ENCODE measurements around the gene PCDHGB3. TPM values are rescaled to one million over a fixed set of nuclear protein-coding genes. Genes with fewer than 3 reads are reported as not detected.
"Not testable (repeated sequence)": the region's sequence is repeated elsewhere in the genome, so short reads cannot be mapped to it uniquely, and the experiment has no call there.

The PCDHGB3 gene
- total RNA-seq, 1 experiment from 2014 or later, result 0.49 TPM

DNA sequence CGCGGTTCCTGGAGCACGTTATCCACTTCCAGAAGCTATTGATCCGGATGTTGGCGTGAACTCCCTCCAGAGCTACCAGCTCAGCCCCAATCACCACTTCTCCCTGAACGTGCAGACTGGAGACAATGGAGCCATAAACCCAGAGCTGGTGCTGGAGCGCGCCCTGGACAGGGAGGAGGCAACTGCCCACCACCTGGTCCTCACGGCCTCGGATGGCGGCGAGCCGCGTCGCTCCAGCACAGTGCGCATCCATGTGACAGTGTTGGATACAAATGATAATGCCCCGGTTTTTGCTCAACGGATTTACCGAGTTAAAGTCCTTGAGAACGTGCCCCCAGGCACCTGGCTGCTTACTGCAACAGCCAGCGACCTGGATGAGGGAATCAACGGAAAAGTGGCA, 33.3 kb downstream of the PCDHGB3 start:
- in situ Hi-C loops (cut with HindIII; ENCODE audit: low pct_unique_long_range_greater_than_20kb, low sequenced_read_pairs) (no loop called here), intact Hi-C loops (cut with micrococcal nuclease; ENCODE audit: unreplicated experiment) (no loop called here)
- no peaks in the 10 kb centered on the region for H3K27me3 ChIP-seq (ENCODE audit: control insufficient read depth, insufficient read depth, low read length)
- no peaks in the 10 kb centered on the region for H3K36me3 ChIP-seq (ENCODE audit: control insufficient read depth, insufficient read depth, low read length)
- H3K27ac ChIP-seq (ENCODE audit: low read length), result no peak overlapping the region
- no peak for DNase-seq (ENCODE audit: low read depth, low spot score)
- H3K9me3 ChIP-seq (ENCODE audit: control insufficient read depth, insufficient read depth, low read depth, low read length), result no peaks in the 10 kb centered on the region
- H3K4me1 ChIP-seq (ENCODE audit: control insufficient read depth, insufficient read depth, low read length), result no peaks in the 10 kb centered on the region
- H3K4me3 ChIP-seq (ENCODE audit: low read depth in 2 of 2, low read length in 2 of 2), result no peak overlapping the region
- no peak for ATAC-seq
- BruUV-seq (replicated peaks), result no TSS peak
- CTCF ChIA-PET, result interaction anchor here (0.7 to 0.8 kb wide), 2 partner anchors 10 to 92 kb away, joined by 3 read pairs; no protein-coding TSS in a partner anchor
- POLR2A ChIA-PET, result no interaction called here
- TF ChIP-seq, protein P1, sequence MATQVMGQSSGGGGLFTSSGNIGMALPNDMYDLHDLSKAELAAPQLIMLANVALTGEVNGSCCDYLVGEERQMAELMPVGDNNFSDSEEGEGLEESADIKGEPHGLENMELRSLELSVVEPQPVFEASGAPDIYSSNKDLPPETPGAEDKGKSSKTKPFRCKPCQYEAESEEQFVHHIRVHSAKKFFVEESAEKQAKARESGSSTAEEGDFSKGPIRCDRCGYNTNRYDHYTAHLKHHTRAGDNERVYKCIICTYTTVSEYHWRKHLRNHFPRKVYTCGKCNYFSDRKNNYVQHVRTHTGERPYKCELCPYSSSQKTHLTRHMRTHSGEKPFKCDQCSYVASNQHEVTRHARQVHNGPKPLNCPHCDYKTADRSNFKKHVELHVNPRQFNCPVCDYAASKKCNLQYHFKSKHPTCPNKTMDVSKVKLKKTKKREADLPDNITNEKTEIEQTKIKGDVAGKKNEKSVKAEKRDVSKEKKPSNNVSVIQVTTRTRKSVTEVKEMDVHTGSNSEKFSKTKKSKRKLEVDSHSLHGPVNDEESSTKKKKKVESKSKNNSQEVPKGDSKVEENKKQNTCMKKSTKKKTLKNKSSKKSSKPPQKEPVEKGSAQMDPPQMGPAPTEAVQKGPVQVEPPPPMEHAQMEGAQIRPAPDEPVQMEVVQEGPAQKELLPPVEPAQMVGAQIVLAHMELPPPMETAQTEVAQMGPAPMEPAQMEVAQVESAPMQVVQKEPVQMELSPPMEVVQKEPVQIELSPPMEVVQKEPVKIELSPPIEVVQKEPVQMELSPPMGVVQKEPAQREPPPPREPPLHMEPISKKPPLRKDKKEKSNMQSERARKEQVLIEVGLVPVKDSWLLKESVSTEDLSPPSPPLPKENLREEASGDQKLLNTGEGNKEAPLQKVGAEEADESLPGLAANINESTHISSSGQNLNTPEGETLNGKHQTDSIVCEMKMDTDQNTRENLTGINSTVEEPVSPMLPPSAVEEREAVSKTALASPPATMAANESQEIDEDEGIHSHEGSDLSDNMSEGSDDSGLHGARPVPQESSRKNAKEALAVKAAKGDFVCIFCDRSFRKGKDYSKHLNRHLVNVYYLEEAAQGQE (IDR thresholded peaks at IDR 0.05; ENCODE audit: insufficient read depth in 1 of 2, low read depth in 2 of 2, low read length in 1 of 2), result no peak
- TF ChIP-seq SIN3A (IDR thresholded peaks at IDR 0.05; ENCODE audit: borderline replicate concordance, insufficient read depth, low read depth, low read length), result no peak
- TF ChIP-seq, protein P2, sequence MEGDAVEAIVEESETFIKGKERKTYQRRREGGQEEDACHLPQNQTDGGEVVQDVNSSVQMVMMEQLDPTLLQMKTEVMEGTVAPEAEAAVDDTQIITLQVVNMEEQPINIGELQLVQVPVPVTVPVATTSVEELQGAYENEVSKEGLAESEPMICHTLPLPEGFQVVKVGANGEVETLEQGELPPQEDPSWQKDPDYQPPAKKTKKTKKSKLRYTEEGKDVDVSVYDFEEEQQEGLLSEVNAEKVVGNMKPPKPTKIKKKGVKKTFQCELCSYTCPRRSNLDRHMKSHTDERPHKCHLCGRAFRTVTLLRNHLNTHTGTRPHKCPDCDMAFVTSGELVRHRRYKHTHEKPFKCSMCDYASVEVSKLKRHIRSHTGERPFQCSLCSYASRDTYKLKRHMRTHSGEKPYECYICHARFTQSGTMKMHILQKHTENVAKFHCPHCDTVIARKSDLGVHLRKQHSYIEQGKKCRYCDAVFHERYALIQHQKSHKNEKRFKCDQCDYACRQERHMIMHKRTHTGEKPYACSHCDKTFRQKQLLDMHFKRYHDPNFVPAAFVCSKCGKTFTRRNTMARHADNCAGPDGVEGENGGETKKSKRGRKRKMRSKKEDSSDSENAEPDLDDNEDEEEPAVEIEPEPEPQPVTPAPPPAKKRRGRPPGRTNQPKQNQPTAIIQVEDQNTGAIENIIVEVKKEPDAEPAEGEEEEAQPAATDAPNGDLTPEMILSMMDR (IDR thresholded peaks at IDR 0.05), result no peak
- no peak for TF ChIP-seq TCF7L2 (IDR thresholded peaks at IDR 0.05; ENCODE audit: low read depth, low read length)
- no peak for TF ChIP-seq POLR2AphosphoS5 (IDR thresholded peaks at IDR 0.05; ENCODE audit: low read depth, low read length)

DNA sequence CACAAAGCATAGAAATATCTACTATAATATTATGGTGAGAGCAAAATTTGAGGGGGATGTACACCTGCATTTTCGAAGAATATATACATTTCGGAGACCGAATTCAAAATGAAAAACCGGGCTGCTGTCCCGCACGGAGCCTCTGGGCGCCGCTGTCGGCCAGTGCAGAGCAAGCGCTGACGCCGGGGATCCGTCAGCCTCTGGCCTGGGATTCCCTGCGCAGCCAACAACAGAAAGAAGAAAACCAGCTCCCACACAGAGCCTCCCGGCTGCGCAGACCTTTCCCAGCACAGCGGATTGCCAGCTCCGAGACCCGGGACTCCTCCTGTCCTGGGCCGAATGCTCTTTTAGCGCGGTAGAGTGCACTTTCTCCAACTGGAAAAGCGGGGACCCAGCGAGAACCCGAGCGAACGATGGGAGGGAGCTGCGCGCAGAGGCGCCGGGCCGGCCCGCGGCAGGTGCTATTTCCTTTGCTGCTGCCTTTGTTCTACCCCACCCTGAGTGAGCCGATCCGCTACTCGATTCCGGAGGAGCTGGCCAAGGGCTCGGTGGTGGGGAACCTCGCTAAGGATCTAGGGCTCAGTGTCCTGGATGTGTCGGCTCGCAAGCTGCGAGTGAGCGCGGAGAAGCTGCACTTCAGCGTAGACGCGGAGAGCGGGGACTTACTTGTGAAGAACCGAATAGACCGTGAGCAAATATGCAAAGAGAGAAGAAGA, 37.9 kb downstream of the PCDHGB3 start, which contains the start of gene PCDHGB6:
Gene PCDHGB6, plus strand, starts transcription at position 232 of the 716 bp plus-strand sequence. Its CDS starts 182 bp downstream, at position 414.
- H3K4me1 ChIP-seq (ENCODE audit: control insufficient read depth, insufficient read depth, low read length); intact Hi-C loops (cut with micrococcal nuclease; ENCODE audit: unreplicated experiment); in situ Hi-C loops (cut with HindIII; ENCODE audit: low pct_unique_long_range_greater_than_20kb, low sequenced_read_pairs); POLR2A ChIA-PET; BruUV-seq (replicated peaks); ATAC-seq; H3K4me3 ChIP-seq (ENCODE audit: low read depth in 2 of 2, low read length in 2 of 2); H3K27ac ChIP-seq (ENCODE audit: low read length); DNase-seq (ENCODE audit: low read depth, low spot score); H3K36me3 ChIP-seq (ENCODE audit: control insufficient read depth, insufficient read depth, low read length); CTCF ChIA-PET; H3K9me3 ChIP-seq (ENCODE audit: control insufficient read depth, insufficient read depth, low read depth, low read length); H3K27me3 ChIP-seq (ENCODE audit: control insufficient read depth, insufficient read depth, low read length): not testable (repeated sequence)
- TF ChIP-seq, protein P2 (IDR thresholded peaks at IDR 0.05), result peak; percentile 34
